ENCODE measurements around the gene NCOA1. TPM values are rescaled to one million over a fixed set of nuclear protein-coding genes. Genes with fewer than 3 reads are reported as not detected.
"Not testable (repeated sequence)": the region's sequence is repeated elsewhere in the genome, so short reads cannot be mapped to it uniquely, and the experiment has no call there.

Gene NCOA1
- total RNA-seq, 1 donor from 2014 or later, result 75.1 TPM

- H3K4me1 Mint-ChIP-seq (ENCODE audit: low read depth, unreplicated experiment), result no peaks in the 10 kb centered on the region
- H3K4me3 Mint-ChIP-seq (ENCODE audit: unreplicated experiment), result no peak overlapping the region
- no peak overlapping the region for H3K27ac Mint-ChIP-seq (ENCODE audit: unreplicated experiment)
- H3K36me3 Mint-ChIP-seq (ENCODE audit: unreplicated experiment), result peaks cover 8% of the 10 kb centered on the region
- no peak for DNase-seq
- no peak for TF ChIP-seq CTCF (IDR thresholded peaks at IDR 0.05; ENCODE audit: partially characterized antibody, unreplicated experiment)
- no peaks in the 10 kb centered on the region for H3K27me3 Mint-ChIP-seq (ENCODE audit: unreplicated experiment)
- H3K9me3 Mint-ChIP-seq (ENCODE audit: unreplicated experiment), result peaks cover 2% of the 10 kb centered on the region
Measured at GRCh38 chr2:24482251-24482971, 8.6 kb upstream of the NCOA1 start.

GRCh38 chr2:24482972-24483300, 8.1 kb upstream of the NCOA1 start:
- Mint-ChIP-seq H3K27ac (ENCODE audit: unreplicated experiment) (no peak overlapping the region), H3K27me3 (ENCODE audit: unreplicated experiment) (no peaks in the 10 kb centered on the region), H3K4me3 (ENCODE audit: unreplicated experiment) (no peak overlapping the region), H3K36me3 (ENCODE audit: unreplicated experiment) (peaks cover 8% of the 10 kb centered on the region), H3K4me1 (ENCODE audit: low read depth, unreplicated experiment) (no peaks in the 10 kb centered on the region), H3K9me3 (ENCODE audit: unreplicated experiment) (peaks cover 2% of the 10 kb centered on the region)
- no peak for DNase-seq
- TF ChIP-seq CTCF (IDR thresholded peaks at IDR 0.05; ENCODE audit: partially characterized antibody, unreplicated experiment), result no peak

DNA sequence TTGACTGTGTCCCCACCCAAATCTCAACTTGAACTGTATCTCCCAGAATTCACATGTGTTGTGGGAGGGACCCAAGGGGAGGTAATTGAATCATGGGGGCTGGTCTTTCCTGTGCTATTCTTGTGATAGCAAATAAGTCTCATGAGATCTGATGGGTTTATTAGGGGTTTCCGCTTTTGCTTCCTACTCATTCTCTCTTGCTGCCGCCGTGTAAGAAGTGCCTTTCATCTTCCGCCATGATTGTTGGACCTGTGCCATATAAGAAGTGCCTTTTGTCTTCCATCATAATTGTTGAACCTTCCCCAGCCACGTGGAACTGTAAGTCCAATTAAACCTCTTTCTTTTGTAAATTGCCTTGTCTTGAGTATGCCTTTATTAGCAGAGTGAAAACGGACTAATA, 6.4 kb upstream of the NCOA1 start:
- H3K4me3 Mint-ChIP-seq (ENCODE audit: unreplicated experiment); H3K4me1 Mint-ChIP-seq (ENCODE audit: low read depth, unreplicated experiment); H3K27me3 Mint-ChIP-seq (ENCODE audit: unreplicated experiment); H3K27ac Mint-ChIP-seq (ENCODE audit: unreplicated experiment); H3K9me3 Mint-ChIP-seq (ENCODE audit: unreplicated experiment); H3K36me3 Mint-ChIP-seq (ENCODE audit: unreplicated experiment); DNase-seq: not testable (repeated sequence)

DNA sequence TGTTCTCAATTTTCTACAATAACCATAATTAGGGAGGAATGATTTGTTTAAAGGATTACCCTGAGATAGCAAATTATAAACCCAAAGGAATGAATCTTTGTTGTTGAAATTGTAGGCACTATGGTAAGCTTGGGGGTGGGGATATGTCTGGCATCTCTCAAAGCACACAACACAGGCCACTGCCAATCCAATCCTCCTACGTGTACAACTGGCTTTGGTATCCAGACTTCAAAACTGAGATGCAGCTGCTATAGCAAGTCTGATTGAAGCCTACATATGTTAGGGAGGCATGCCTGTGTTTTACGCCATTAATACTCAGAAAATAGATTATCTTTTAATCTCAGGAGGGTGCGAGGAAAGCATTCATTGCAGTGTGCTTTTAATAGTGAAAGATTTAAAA, 5.9 kb upstream of the NCOA1 start:
- Mint-ChIP-seq H3K4me1 (ENCODE audit: low read depth, unreplicated experiment) (peaks cover 9% of the 10 kb centered on the region), H3K27ac (ENCODE audit: unreplicated experiment) (no peak overlapping the region), H3K27me3 (ENCODE audit: unreplicated experiment) (peaks cover 10% of the 10 kb centered on the region), H3K36me3 (ENCODE audit: unreplicated experiment) (peaks cover 8% of the 10 kb centered on the region), H3K4me3 (ENCODE audit: unreplicated experiment) (no peak overlapping the region), H3K9me3 (ENCODE audit: unreplicated experiment) (peaks cover 4% of the 10 kb centered on the region)
- no peak for TF ChIP-seq CTCF (IDR thresholded peaks at IDR 0.05; ENCODE audit: partially characterized antibody, unreplicated experiment)
- DNase-seq, result no peak

GRCh38 chr2:24486636-24487205, 4.3 kb upstream of the NCOA1 start:
- H3K27me3 Mint-ChIP-seq (ENCODE audit: unreplicated experiment), result peaks cover 14% of the 10 kb centered on the region
- H3K4me3 Mint-ChIP-seq (ENCODE audit: unreplicated experiment), result no peak overlapping the region
- DNase-seq, result no peak
- H3K36me3 Mint-ChIP-seq (ENCODE audit: unreplicated experiment), result peaks cover 8% of the 10 kb centered on the region
- H3K9me3 Mint-ChIP-seq (ENCODE audit: unreplicated experiment), result peaks cover 9% of the 10 kb centered on the region
- no peak for TF ChIP-seq CTCF (IDR thresholded peaks at IDR 0.05; ENCODE audit: partially characterized antibody, unreplicated experiment)
- H3K27ac Mint-ChIP-seq (ENCODE audit: unreplicated experiment), result no peak overlapping the region
- H3K4me1 Mint-ChIP-seq (ENCODE audit: low read depth, unreplicated experiment), result peaks cover 10% of the 10 kb centered on the region
